GM08714 (cell line): ENCODE measurements around the gene ZIC2.
"Not testable (repeated sequence)": the region's sequence is repeated elsewhere in the genome, so short reads cannot be mapped to it uniquely, and the experiment has no call there.

ENCODE experiments used
- H3K4me3 ChIP-seq: fragments of 200-500 bp; sonication (Bioruptor generic); 2 replicates; pipeline ENCODE4 v1.5.1; 2014; ENCODE audit warnings: mild to moderate bottlenecking, low read length, inconsistent platforms
- ZNF274 ChIP-seq: IDR thresholded peaks from 2 replicates; pipeline ENCODE4 v1.6.1; 2012; ENCODE audit warnings: mild to moderate bottlenecking, low read depth, low read length

The ZIC2 gene

GRCh38 chr13:99981735-99982035, at the start of gene ZIC2:
TSS of gene ZIC2 (plus strand) at chr13:99981784. CDS start at chr13:99982065, 281 bp downstream.
- TF ChIP-seq ZNF274 = no peak
- H3K4me3 ChIP-seq = peak within 1 kb of the TSS; percentile 61; the same call in 1 of the 2 replicates

DNA sequence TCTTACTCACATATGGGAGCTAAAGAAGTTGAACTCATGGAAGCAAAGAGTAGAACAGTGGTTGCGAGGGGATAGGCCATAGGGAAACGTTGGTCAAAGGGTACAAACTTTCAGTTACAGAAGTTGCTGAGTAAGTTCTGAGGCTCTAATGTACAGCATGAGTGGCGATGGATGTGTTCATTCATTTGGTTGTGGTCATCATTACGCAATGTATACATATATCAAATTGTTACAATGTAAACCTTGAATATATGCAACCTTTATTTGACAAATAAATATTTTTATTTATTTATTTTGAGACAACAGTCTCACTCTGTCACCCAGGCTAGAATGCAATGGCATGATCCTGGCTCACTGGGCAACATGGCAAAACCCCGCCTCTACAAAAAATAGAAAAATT, 48.7 kb upstream of the ZIC2 start:
- no peak overlapping the region for H3K4me3 ChIP-seq
- no peak for TF ChIP-seq ZNF274

- TF ChIP-seq ZNF274 = no peak
These were observed 45.8 kb upstream of the ZIC2 start for GRCh38 chr13:99935772-99936171.

GRCh38 chr13:99938635-99939034, 42.9 kb upstream of the ZIC2 start:
- no peak for TF ChIP-seq ZNF274
- no peak overlapping the region for H3K4me3 ChIP-seq

More at GRCh38 chr13:99935772-99936171, 45.8 kb upstream of the ZIC2 start:
- no peak overlapping the region for H3K4me3 ChIP-seq

GRCh38 chr13:99941086-99941485, 40.5 kb upstream of the ZIC2 start:
- no peak overlapping the region for H3K4me3 ChIP-seq
- no peak for TF ChIP-seq ZNF274

GRCh38 chr13:99941911-99942310, 39.7 kb upstream of the ZIC2 start:
- TF ChIP-seq ZNF274 = no peak
- no peak overlapping the region for H3K4me3 ChIP-seq

GRCh38 chr13:99944102-99944501, 37.5 kb upstream of the ZIC2 start:
- no peak for TF ChIP-seq ZNF274
- H3K4me3 ChIP-seq = no peak overlapping the region

DNA sequence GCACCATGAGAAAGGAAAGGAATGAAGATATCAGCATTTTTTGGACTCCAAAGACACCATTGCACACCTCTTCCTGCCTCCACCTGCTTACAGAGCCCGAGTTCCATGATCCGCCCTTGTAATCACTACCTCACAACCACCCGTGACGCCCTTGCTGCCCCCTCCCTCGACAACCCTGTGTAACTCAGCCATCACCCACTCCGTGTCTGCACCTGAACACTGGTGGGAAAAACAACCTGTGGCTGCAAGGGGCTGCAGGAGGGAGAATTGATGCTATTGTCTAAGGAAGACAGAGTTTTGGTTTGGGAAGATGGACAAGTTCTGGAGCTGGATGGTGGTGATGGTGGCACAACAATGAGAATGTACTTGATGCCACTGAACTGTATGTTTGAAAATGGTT, 37.0 kb upstream of the ZIC2 start:
- no peak for TF ChIP-seq ZNF274
- no peak overlapping the region for H3K4me3 ChIP-seq

GRCh38 chr13:99945515-99945914, 36.1 kb upstream of the ZIC2 start:
- H3K4me3 ChIP-seq = not testable (repeated sequence)

- TF ChIP-seq ZNF274 = no peak
- no peak overlapping the region for H3K4me3 ChIP-seq
These were observed 33.9 kb upstream of the ZIC2 start for GRCh38 chr13:99947666-99948065.

DNA sequence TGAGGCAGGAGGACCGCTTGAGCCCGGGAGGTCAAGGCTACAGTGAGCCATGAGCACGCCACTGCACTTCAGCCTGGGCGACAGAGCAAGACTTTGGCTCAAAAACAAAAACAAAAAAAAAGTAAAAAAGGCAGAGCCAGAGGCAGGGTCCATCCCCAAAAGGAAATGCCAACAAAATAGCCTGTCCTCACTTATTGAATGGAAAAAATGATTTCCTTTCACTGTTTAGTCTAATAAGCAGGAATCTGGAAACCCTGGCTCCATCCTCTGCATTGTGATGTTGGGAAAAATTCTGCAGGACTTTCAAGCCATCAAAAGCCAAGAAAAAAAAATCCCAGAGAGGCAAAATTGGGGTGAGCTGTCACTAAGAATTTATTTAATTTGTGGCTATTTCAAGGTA, 33.2 kb upstream of the ZIC2 start:
- no peak for TF ChIP-seq ZNF274
- H3K4me3 ChIP-seq = no peak overlapping the region

GRCh38 chr13:99948907-99949678, 32.5 kb upstream of the ZIC2 start:
- no peak for TF ChIP-seq ZNF274
- no peak overlapping the region for H3K4me3 ChIP-seq

GRCh38 chr13:99949679-99950413, 31.7 kb upstream of the ZIC2 start:
- no peak for TF ChIP-seq ZNF274
- no peak overlapping the region for H3K4me3 ChIP-seq

DNA sequence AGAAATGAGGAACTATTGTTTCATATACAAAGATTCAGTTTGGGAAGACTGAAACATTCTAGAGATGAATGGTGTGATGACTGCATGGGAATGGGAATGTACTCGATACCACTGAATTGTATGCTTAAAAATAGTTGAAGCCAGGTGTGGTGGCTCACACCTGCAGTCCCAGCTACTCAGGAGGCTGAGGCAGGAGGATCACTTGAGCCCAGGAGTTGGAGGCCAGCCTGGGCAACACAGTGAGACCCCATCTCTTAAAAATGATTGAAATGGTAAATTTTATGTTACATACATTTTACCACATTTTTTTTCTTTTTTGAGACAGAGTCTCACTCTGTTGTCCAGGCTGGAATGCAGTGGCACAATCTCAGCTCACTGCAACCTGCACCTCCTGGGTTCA, 29.9 kb upstream of the ZIC2 start:
- H3K4me3 ChIP-seq = not testable (repeated sequence)

GRCh38 chr13:99953138-99953755, 28.3 kb upstream of the ZIC2 start:
- no peak for TF ChIP-seq ZNF274
- no peak overlapping the region for H3K4me3 ChIP-seq

GRCh38 chr13:99955107-99955746, 26.4 kb upstream of the ZIC2 start:
- no peak for TF ChIP-seq ZNF274
- H3K4me3 ChIP-seq = no peak overlapping the region
